ENCODE measurements around the gene PRDM4. TPM values are rescaled to one million over a fixed set of nuclear protein-coding genes. Genes with fewer than 3 reads are reported as not detected.

Gene PRDM4
- total RNA-seq, 2 experiments from 2014 or later, result 40.2 to 44.0 TPM

DNA sequence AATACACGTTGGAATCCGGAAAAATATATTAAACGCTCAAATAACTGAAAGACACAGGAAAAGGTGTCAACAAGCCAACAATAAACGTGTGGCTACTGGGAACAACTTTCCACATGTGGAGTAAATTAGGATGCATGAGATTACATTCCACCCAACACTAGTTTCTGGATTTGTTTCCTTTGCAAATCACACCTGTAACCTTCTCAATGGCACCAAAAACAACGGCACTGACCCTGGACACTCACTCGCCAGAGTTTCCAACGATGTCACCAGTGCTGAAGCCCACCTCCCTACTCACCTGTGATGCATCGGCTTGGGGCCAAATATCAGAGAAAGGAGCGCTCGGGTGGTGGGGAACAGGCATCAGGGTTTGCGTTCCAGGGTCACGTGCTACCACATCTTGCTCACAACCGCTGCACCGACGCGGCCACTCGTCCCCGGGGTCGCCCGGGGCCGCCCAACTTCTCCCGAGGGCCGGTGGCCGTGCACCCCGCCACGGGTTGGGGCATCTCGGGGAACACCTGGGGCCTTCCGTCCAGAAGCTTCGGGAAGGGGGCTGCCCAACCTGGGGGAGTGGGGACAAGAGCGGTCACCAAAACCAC, 629 bp downstream of the PRDM4 start:
- TF ChIP-seq, protein P1, sequence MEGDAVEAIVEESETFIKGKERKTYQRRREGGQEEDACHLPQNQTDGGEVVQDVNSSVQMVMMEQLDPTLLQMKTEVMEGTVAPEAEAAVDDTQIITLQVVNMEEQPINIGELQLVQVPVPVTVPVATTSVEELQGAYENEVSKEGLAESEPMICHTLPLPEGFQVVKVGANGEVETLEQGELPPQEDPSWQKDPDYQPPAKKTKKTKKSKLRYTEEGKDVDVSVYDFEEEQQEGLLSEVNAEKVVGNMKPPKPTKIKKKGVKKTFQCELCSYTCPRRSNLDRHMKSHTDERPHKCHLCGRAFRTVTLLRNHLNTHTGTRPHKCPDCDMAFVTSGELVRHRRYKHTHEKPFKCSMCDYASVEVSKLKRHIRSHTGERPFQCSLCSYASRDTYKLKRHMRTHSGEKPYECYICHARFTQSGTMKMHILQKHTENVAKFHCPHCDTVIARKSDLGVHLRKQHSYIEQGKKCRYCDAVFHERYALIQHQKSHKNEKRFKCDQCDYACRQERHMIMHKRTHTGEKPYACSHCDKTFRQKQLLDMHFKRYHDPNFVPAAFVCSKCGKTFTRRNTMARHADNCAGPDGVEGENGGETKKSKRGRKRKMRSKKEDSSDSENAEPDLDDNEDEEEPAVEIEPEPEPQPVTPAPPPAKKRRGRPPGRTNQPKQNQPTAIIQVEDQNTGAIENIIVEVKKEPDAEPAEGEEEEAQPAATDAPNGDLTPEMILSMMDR (IDR thresholded peaks at IDR 0.05), result no peak
- ATAC-seq (ENCODE audit: poor library complexity) (peak; percentile 23), DNase-seq (peak in 12 of 14 experiments; percentile 3 to 62 (median 23))
- H3K27ac ChIP-seq (ENCODE audit: low read depth in 1 of 2, low read length in 2 of 2), result peak overlapping the region in 1 of 2 donors; percentile 24
- Mint-ChIP-seq H3K27me3 (no peaks in the 10 kb centered on the region), H3K36me3 (ENCODE audit: low read depth) (peaks cover 27% of the 10 kb centered on the region), H3K4me3 (peak overlapping the region; percentile 92), H3K27ac (peak overlapping the region; percentile 87), H3K9me3 (no peaks in the 10 kb centered on the region), H3K4me1 (ENCODE audit: low read depth) (peaks cover 48% of the 10 kb centered on the region)
- H3K4me3 ChIP-seq (ENCODE audit: low read length), result peak overlapping the region; percentile 77
- intact Hi-C loops (cut with DNase I, micrococcal nuclease), result loop anchor here (2.0 to 10.0 kb wide), 12 partner anchors 432 to 1952 kb away; partner anchors contain the start of genes FICD (in 2 of the 2), FAM222A (in 1 of the 2), ISCU (in 1 of the 2) and KCTD10 (in 1 of the 2)
- peaks cover 0 to 4% of the 10 kb centered on the region in 2 experiments for H3K9me3 ChIP-seq (ENCODE audit: control insufficient read depth in 1 of 2, insufficient read depth in 1 of 2, low read length in 2 of 2)
- ChIA-PET CTCF (interaction anchor here (1.4 kb wide), 1 partner anchor 84 kb away, joined by 4 read pairs; no protein-coding TSS in a partner anchor), POLR2A (interaction anchor here (0.6 to 1.0 kb wide), 2 partner anchors 18 to 75 kb away, joined by 3 to 4 read pairs; partner anchors contain the start of gene PWP1)
- no peaks in the 10 kb centered on the region for H3K27me3 ChIP-seq (ENCODE audit: control insufficient read depth in 1 of 2, insufficient read depth in 2 of 2, low read length in 2 of 2)
- H3K4me1 ChIP-seq (ENCODE audit: insufficient read depth, low read length), result peaks cover 26% of the 10 kb centered on the region
- H3K36me3 ChIP-seq (ENCODE audit: insufficient read depth, low read length), result peaks cover 24% of the 10 kb centered on the region

DNA sequence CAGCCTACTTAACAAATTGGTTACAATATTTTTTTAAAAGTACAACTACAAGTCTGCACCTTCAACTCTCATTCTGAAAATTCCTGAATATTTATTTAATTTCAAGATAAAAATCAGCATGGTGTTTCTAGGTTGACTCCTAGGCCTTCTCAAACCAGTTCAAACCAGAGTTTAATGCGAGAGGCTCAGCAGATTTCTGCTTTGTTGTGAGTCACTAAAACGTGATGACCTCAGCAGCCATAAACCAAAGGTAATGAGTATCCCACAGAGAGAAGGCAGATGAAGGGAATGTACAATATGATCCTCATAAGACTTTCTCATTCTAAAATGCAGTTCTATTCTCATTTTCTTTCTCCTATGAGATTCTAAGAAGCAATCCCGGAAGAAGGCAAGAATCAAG, 1.5 kb downstream of the PRDM4 start:
- Histone ChIP-seq H3K27ac (ENCODE audit: low read depth in 1 of 2, low read length in 2 of 2) (no peak overlapping the region), H3K36me3 (ENCODE audit: insufficient read depth, low read length) (peaks cover 30% of the 10 kb centered on the region), H3K4me1 (ENCODE audit: insufficient read depth, low read length) (peaks cover 26% of the 10 kb centered on the region), H3K27me3 (ENCODE audit: control insufficient read depth in 1 of 2, insufficient read depth in 2 of 2, low read length in 2 of 2) (no peaks in the 10 kb centered on the region), H3K4me3 (ENCODE audit: low read length) (peak overlapping the region; percentile 77), H3K9me3 (ENCODE audit: control insufficient read depth in 1 of 2, insufficient read depth in 1 of 2, low read length in 2 of 2) (peaks cover 0 to 4% of the 10 kb centered on the region in 2 experiments)
- ChIA-PET CTCF (interaction anchor here (1.4 kb wide), 1 partner anchor 83 kb away, joined by 4 read pairs; no protein-coding TSS in a partner anchor), POLR2A (interaction anchor here (0.6 kb wide), 1 partner anchor 17 kb away, joined by 3 read pairs; no protein-coding TSS in a partner anchor)
- peaks cover 35% of the 10 kb centered on the region for H3K36me3 Mint-ChIP-seq (ENCODE audit: low read depth)
- H3K4me3 Mint-ChIP-seq, result peak overlapping the region; percentile 92
- H3K9me3 Mint-ChIP-seq, result no peaks in the 10 kb centered on the region
- ATAC-seq (ENCODE audit: poor library complexity) (no peak), DNase-seq (peak in 4 of 14 experiments; percentile 15 to 53 (median 42))
- peaks cover 48% of the 10 kb centered on the region for H3K4me1 Mint-ChIP-seq (ENCODE audit: low read depth)
- intact Hi-C loops (cut with DNase I, micrococcal nuclease), result loop anchor here in 1 of 2 experiments (10.0 kb wide), 1 partner anchor 775 kb away; the partner anchor contains the start of gene MTERF2
- H3K27ac Mint-ChIP-seq, result peak overlapping the region; percentile 87
- H3K27me3 Mint-ChIP-seq, result no peaks in the 10 kb centered on the region
- TF ChIP-seq, protein P1 (IDR thresholded peaks at IDR 0.05), result no peak

DNA sequence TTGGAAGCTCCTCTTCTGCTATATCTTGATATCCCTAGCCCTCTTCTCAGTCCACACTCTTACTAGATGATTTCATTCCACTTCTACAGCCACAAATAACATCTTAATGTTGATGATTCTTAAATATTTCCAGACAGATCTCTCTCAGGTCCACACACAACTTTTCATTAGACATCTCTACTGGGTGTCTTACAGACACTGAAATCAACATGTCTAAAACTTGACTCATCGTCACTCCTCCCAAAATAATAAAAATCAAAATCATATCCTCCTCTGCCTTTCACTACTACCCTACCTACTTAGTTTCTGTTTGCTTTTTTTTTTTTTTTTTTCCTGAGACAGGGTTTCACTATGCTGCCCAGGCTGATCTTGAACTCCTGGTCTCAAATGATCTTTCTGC, 11.9 kb downstream of the PRDM4 start:
- H3K36me3 ChIP-seq (ENCODE audit: insufficient read depth, low read length), result peaks cover 84% of the 10 kb centered on the region

More for the DNA sequence above, 11.9 kb downstream of the PRDM4 start:
- Histone ChIP-seq H3K27ac (ENCODE audit: low read depth in 1 of 2, low read length in 2 of 2) (no peak overlapping the region), H3K9me3 (ENCODE audit: control insufficient read depth in 1 of 2, insufficient read depth in 1 of 2, low read length in 2 of 2) (no peaks in the 10 kb centered on the region), H3K4me1 (ENCODE audit: insufficient read depth, low read length) (peaks cover 13% of the 10 kb centered on the region), H3K4me3 (ENCODE audit: low read length) (no peak overlapping the region), H3K27me3 (ENCODE audit: control insufficient read depth in 1 of 2, insufficient read depth in 2 of 2, low read length in 2 of 2) (no peaks in the 10 kb centered on the region)
- Mint-ChIP-seq H3K4me3 (no peak overlapping the region), H3K4me1 (ENCODE audit: low read depth) (peaks cover 17% of the 10 kb centered on the region), H3K9me3 (no peaks in the 10 kb centered on the region), H3K27ac (no peak overlapping the region), H3K36me3 (ENCODE audit: low read depth) (peaks cover 39% of the 10 kb centered on the region), H3K27me3 (no peaks in the 10 kb centered on the region)
- TF ChIP-seq, protein P1 (IDR thresholded peaks at IDR 0.05), result no peak
- intact Hi-C loops (cut with DNase I, micrococcal nuclease), result no loop called here
- ATAC-seq (ENCODE audit: poor library complexity) (no peak), DNase-seq (no peak)
- POLR2A ChIA-PET, result no interaction called here
- CTCF ChIA-PET, result no interaction called here
